Measurements from ENCODE around the gene PTPRT.

- TF ChIP-seq POLR2AphosphoS5 (IDR thresholded peaks at IDR 0.05) = no peak
- TF ChIP-seq POLR2A (IDR thresholded peaks at IDR 0.05) = no peak
- TF ChIP-seq CTCF (IDR thresholded peaks at IDR 0.05) = no peak
- TF ChIP-seq EP300 (IDR thresholded peaks at IDR 0.05) = no peak
Observed at GRCh38 chr20:43167021-43167420, 22.7 kb downstream of the PTPRT start.

Measured in gastroesophageal sphincter (tissue), 3 donors.